Smooth muscle cell (in vitro differentiated cells): ENCODE results near the gene SLC44A5. TPM values are rescaled to one million over a fixed set of nuclear protein-coding genes. Genes with fewer than 3 reads are reported as not detected.

ENCODE experiments used
- DNase-seq: peaks from one replicate; lab custom pipeline; 2025; ENCODE audit not compliant: unreplicated experiment; lab: John Stamatoyannopoulos, UW
- H2AFZ ChIP-seq: fragments of 200-600 bp; sonication (generic); 2 replicates; pipeline ENCODE4 v1.6.0; 2016; ENCODE audit warnings: antibody characterized with exemption, low read depth, mild to moderate bottlenecking
- H3F3A ChIP-seq: fragments of 200-600 bp; sonication (generic); 2 replicates; pipeline ENCODE4 v1.6.0; 2017; ENCODE audit warnings: antibody characterized with exemption, low read depth
- H3K27ac ChIP-seq: fragments of 200-600 bp; sonication (generic); 2 replicates; pipeline ENCODE4 v1.5.1; 2016; ENCODE audit warnings: low read depth, mild to moderate bottlenecking
- H3K27me3 ChIP-seq: fragments of 200-600 bp; sonication (generic); 2 replicates; pipeline ENCODE4 v1.6.1; 2016; ENCODE audit warnings: low read depth, mild to moderate bottlenecking
- H3K36me3 ChIP-seq: fragments of 200-600 bp; sonication (generic); 2 replicates; pipeline ENCODE4 v1.5.1; 2016; ENCODE audit warnings: low read depth
- H3K4me1 ChIP-seq: fragments of 200-600 bp; sonication (generic); 2 replicates; pipeline ENCODE4 v1.5.1; 2016; ENCODE audit warnings: low read depth
- H3K4me2 ChIP-seq: fragments of 200-600 bp; sonication (generic); 2 replicates; pipeline ENCODE4 v1.6.0; 2016; ENCODE audit warnings: mild to moderate bottlenecking
- H3K4me3 ChIP-seq: fragments of 200-600 bp; sonication (generic); 2 replicates; pipeline ENCODE4 v1.5.1; 2016; ENCODE audit warnings: mild to moderate bottlenecking
- H3K79me2 ChIP-seq: fragments of 200-600 bp; sonication (generic); 2 replicates; pipeline ENCODE4 v1.6.0; 2016; ENCODE audit warnings: low read depth, mild to moderate bottlenecking
- H3K9ac ChIP-seq: fragments of 200-600 bp; sonication (generic); 2 replicates; pipeline ENCODE4 v1.6.0; 2016; ENCODE audit warnings: low read depth
- H3K9me3 ChIP-seq: fragments of 200-600 bp; sonication (generic); replicated peaks from 2 replicates; pipeline ENCODE4 v1.5.1; 2016; ENCODE audit warnings: low read depth
- H4K20me1 ChIP-seq: fragments of 200-600 bp; sonication (generic); 2 replicates; pipeline ENCODE4 v1.6.0; 2016; ENCODE audit warnings: low read depth
- WGBS: methylation state at CpG from one replicate; pipeline ENCODE4 v1.1.7; 2016; ENCODE audit warnings: low lambda C conversion rate; 5-methylcytosine and 5-hydroxymethylcytosine counted together
- polyA plus RNA-seq: library from polyadenylated mRNA; unstranded; fragments of >200 nt; fragmentation: Nextera tagmentation; extraction: Ambion mirVana; gene quantifications from 2 replicates; pipeline ENCODE4 v1.2.1, GENCODE V29; 2016
- small RNA-seq: library from RNA; depleted of rRNA; stranded (forward); fragments of <200 nt; gene quantifications from one replicate; pipeline ENCODE3, GENCODE V24; 2014
- total RNA-seq: library from RNA; depleted of rRNA; stranded (reverse); fragments of >200 nt; gene quantifications from 2 replicates; pipeline ENCODE4 v1.2.3, GENCODE V29; 2014
- TF ChIP-seq, protein P1 (sequence below): fragments of 200-600 bp; sonication (generic); IDR thresholded peaks from 2 replicates; pipeline ENCODE4 v1.5.1; 2017; ENCODE audit warnings: borderline replicate concordance, mild to moderate bottlenecking, antibody characterized with exemption; ENCODE audit not compliant: insufficient read depth, poor library complexity, severe bottlenecking

The SLC44A5 gene
- total and polyA plus RNA-seq, 2 experiments from 2014 or later: 0.89 to 4.4 TPM

DNA sequence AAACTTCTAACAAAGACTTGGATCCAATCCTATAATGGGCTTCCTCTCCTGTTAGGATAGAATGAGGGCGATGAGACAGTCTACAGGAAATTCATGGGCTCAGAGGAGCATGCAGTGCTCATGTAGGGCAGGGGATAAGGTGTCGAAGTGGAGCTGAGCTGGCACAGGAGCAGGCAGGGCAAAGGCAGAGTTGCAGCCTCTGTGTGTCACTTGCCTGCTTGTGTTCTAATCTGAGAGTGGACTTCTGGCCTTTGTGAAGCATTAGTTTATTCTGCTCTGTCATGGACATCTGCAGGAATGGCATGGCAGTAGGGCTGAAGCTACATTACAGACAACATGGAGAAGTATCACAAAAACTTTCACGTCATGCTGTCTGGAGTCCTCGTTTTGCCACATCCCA lies 444.1 kb downstream of the SLC44A5 start:
- no peak for DNase-seq
- no peak overlapping the region for H3K9ac ChIP-seq
- H3K27me3 ChIP-seq: no peaks in the 10 kb centered on the region
- no peak overlapping the region for H3K27ac ChIP-seq
- TF ChIP-seq, protein P1, sequence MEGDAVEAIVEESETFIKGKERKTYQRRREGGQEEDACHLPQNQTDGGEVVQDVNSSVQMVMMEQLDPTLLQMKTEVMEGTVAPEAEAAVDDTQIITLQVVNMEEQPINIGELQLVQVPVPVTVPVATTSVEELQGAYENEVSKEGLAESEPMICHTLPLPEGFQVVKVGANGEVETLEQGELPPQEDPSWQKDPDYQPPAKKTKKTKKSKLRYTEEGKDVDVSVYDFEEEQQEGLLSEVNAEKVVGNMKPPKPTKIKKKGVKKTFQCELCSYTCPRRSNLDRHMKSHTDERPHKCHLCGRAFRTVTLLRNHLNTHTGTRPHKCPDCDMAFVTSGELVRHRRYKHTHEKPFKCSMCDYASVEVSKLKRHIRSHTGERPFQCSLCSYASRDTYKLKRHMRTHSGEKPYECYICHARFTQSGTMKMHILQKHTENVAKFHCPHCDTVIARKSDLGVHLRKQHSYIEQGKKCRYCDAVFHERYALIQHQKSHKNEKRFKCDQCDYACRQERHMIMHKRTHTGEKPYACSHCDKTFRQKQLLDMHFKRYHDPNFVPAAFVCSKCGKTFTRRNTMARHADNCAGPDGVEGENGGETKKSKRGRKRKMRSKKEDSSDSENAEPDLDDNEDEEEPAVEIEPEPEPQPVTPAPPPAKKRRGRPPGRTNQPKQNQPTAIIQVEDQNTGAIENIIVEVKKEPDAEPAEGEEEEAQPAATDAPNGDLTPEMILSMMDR: no peak
- H3K36me3 ChIP-seq: no peaks in the 10 kb centered on the region
- no peaks in the 10 kb centered on the region for H3K9me3 ChIP-seq
- no peaks in the 10 kb centered on the region for H3K79me2 ChIP-seq
- 85% methylated on average over 4 of the region's 4 CpGs for WGBS
- no peaks in the 10 kb centered on the region for H3F3A ChIP-seq
- H3K4me2 ChIP-seq: no peak overlapping the region
- no peaks in the 10 kb centered on the region for H3K4me1 ChIP-seq
- H2AFZ ChIP-seq: no peak overlapping the region
- no peaks in the 10 kb centered on the region for H4K20me1 ChIP-seq
- no peak overlapping the region for H3K4me3 ChIP-seq

DNA sequence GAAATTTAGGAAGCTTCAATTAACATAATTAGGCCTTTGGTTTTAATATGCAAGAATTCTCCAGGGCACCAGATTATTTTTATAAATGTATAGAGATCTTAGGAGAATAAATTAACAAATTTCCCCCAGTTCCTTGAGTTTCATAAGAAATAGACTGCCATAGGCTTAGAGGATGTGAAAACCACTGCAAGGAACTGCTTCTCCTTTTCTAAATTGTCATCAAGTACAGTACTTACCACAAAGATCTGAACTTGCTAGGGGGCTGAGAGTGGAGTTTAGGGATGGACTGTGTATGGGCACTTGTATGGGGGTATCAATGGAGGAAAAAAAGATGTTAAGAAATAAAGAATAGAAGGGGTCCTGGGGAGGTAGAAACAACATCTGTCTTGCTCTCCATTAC lies 445.6 kb downstream of the SLC44A5 start:
- Histone ChIP-seq H3K4me3 (no peak overlapping the region), H3F3A (no peaks in the 10 kb centered on the region), H3K9me3 (no peaks in the 10 kb centered on the region), H3K27me3 (no peaks in the 10 kb centered on the region), H3K27ac (no peak overlapping the region), H3K4me1 (no peaks in the 10 kb centered on the region), H4K20me1 (no peaks in the 10 kb centered on the region), H3K9ac (no peak overlapping the region), H2AFZ (no peak overlapping the region), H3K36me3 (no peaks in the 10 kb centered on the region), H3K79me2 (no peaks in the 10 kb centered on the region), H3K4me2 (no peak overlapping the region)
- no peak for DNase-seq
- TF ChIP-seq, protein P1: no peak

DNA sequence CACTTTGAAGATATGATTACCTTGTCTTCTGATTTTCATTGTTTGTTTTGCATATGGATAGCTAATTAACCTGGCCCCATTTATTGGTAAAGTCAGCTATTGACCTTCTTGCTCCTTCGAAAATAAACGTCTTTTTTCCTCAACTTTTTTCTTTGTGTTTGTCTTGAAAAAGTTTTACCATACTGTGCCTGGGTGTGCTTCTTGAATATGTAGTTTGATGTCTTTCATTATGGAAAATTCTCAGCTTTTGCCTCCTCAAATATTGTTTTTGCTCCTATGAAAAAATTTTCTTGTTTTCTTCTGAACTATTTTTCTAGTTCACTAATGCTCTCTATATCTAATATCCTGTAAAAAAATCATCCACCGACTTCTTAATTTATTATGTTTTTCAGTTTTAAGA lies 451.8 kb downstream of the SLC44A5 start:
- Histone ChIP-seq H4K20me1 (no peaks in the 10 kb centered on the region), H2AFZ (no peak overlapping the region), H3K4me2 (no peak overlapping the region), H3K9ac (no peak overlapping the region), H3K27ac (no peak overlapping the region), H3K9me3 (no peaks in the 10 kb centered on the region), H3K79me2 (no peaks in the 10 kb centered on the region), H3K4me3 (no peak overlapping the region), H3K27me3 (no peaks in the 10 kb centered on the region), H3K36me3 (no peaks in the 10 kb centered on the region), H3K4me1 (no peaks in the 10 kb centered on the region), H3F3A (no peaks in the 10 kb centered on the region)
- WGBS: 87% methylated on average over 3 of the region's 3 CpGs
- TF ChIP-seq, protein P1: no peak
- no peak for DNase-seq

Small RNAs within 50 kb of the gene (small RNA-seq; reads per million reads assigned to genes)
- gene RNU6-503P (not detected), gene RNU6-622P (not detected)

Other genes starting within 250 kb of the SLC44A5 start
- gene ACADM, start 113.6 kb upstream of the SLC44A5 start, total RNA-seq: 26.5 and 28.6 TPM in 2 replicates
- 13.3 and 20.5 TPM in 2 replicates for gene ACADM, start 113.6 kb upstream of the SLC44A5 start, polyA plus RNA-seq
- gene RABGGTB, start 175.1 kb upstream of the SLC44A5 start, total RNA-seq: 97.4 and 101 TPM in 2 replicates
- gene RABGGTB, start 175.1 kb upstream of the SLC44A5 start, polyA plus RNA-seq: 18.0 and 29.6 TPM in 2 replicates
- gene MSH4, start 185.8 kb upstream of the SLC44A5 start, total RNA-seq: not detected in 2 replicates
- not detected in 2 replicates for gene MSH4, start 185.8 kb upstream of the SLC44A5 start, polyA plus RNA-seq